Measurements from ENCODE around the gene CYP26A1. TPM values are rescaled to one million over a fixed set of nuclear protein-coding genes. Genes with fewer than 3 reads are reported as not detected.

Gene CYP26A1
- total RNA-seq, 1 experiment from 2014 or later: 1.5 TPM

DNA sequence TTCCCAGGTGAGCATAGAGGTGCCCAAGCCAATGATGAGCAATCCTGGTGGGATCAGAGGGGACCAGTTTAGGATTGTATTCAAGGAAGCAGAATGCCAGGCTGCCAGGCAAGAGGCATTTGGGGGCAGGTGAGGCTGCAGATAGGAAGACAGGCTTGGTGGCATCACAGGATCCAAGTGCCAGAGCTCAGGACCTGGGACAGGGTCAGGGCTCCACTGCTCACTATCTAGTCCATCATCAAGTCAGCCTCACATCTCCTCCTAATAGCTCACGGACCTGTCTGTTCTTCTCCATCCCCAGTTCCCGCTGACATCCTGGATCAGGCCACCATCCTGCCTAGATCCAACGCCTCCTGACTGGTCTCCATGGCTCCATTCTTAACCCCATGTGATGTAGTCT lies 47.6 kb downstream of the CYP26A1 start:
- DNase-seq (ENCODE audit: low read depth, low spot score): no peak
- ChIA-PET POLR2A (no interaction called here), CTCF (no interaction called here)
- no peaks in the 10 kb centered on the region for H3K36me3 ChIP-seq (ENCODE audit: control insufficient read depth, insufficient read depth, low read length)
- no peak for ATAC-seq
- no peak overlapping the region for H3K4me3 ChIP-seq (ENCODE audit: low read depth in 2 of 2, low read length in 2 of 2)
- no peaks in the 10 kb centered on the region for H3K4me1 ChIP-seq (ENCODE audit: control insufficient read depth, insufficient read depth, low read length)
- no peak overlapping the region for H3K27ac ChIP-seq (ENCODE audit: low read length)
- intact Hi-C loops (cut with micrococcal nuclease; ENCODE audit: unreplicated experiment) (no loop called here), in situ Hi-C loops (cut with HindIII; ENCODE audit: low pct_unique_long_range_greater_than_20kb, low sequenced_read_pairs) (no loop called here)
- H3K27me3 ChIP-seq (ENCODE audit: control insufficient read depth, insufficient read depth, low read length): 0 out of 2 replicates have a peak, but pooled peaks cover 2% of the 10 kb centered on the region
- TF ChIP-seq, protein P1, sequence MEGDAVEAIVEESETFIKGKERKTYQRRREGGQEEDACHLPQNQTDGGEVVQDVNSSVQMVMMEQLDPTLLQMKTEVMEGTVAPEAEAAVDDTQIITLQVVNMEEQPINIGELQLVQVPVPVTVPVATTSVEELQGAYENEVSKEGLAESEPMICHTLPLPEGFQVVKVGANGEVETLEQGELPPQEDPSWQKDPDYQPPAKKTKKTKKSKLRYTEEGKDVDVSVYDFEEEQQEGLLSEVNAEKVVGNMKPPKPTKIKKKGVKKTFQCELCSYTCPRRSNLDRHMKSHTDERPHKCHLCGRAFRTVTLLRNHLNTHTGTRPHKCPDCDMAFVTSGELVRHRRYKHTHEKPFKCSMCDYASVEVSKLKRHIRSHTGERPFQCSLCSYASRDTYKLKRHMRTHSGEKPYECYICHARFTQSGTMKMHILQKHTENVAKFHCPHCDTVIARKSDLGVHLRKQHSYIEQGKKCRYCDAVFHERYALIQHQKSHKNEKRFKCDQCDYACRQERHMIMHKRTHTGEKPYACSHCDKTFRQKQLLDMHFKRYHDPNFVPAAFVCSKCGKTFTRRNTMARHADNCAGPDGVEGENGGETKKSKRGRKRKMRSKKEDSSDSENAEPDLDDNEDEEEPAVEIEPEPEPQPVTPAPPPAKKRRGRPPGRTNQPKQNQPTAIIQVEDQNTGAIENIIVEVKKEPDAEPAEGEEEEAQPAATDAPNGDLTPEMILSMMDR (IDR thresholded peaks at IDR 0.05): no peak
- TF ChIP-seq TCF7L2 (IDR thresholded peaks at IDR 0.05; ENCODE audit: low read depth, low read length) (no peak), POLR2AphosphoS5 (IDR thresholded peaks at IDR 0.05; ENCODE audit: low read depth, low read length) (no peak), SIN3A (IDR thresholded peaks at IDR 0.05; ENCODE audit: borderline replicate concordance, insufficient read depth, low read depth, low read length) (no peak)
- TF ChIP-seq, protein P2, sequence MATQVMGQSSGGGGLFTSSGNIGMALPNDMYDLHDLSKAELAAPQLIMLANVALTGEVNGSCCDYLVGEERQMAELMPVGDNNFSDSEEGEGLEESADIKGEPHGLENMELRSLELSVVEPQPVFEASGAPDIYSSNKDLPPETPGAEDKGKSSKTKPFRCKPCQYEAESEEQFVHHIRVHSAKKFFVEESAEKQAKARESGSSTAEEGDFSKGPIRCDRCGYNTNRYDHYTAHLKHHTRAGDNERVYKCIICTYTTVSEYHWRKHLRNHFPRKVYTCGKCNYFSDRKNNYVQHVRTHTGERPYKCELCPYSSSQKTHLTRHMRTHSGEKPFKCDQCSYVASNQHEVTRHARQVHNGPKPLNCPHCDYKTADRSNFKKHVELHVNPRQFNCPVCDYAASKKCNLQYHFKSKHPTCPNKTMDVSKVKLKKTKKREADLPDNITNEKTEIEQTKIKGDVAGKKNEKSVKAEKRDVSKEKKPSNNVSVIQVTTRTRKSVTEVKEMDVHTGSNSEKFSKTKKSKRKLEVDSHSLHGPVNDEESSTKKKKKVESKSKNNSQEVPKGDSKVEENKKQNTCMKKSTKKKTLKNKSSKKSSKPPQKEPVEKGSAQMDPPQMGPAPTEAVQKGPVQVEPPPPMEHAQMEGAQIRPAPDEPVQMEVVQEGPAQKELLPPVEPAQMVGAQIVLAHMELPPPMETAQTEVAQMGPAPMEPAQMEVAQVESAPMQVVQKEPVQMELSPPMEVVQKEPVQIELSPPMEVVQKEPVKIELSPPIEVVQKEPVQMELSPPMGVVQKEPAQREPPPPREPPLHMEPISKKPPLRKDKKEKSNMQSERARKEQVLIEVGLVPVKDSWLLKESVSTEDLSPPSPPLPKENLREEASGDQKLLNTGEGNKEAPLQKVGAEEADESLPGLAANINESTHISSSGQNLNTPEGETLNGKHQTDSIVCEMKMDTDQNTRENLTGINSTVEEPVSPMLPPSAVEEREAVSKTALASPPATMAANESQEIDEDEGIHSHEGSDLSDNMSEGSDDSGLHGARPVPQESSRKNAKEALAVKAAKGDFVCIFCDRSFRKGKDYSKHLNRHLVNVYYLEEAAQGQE (IDR thresholded peaks at IDR 0.05; ENCODE audit: insufficient read depth in 1 of 2, low read depth in 2 of 2, low read length in 1 of 2): peak; percentile 44 to 50; a peak in 2 of 4 replicates
- BruUV-seq (replicated peaks): no TSS peak
- peaks cover 3% of the 10 kb centered on the region; the same call in 1 of the 2 replicates for H3K9me3 ChIP-seq (ENCODE audit: control insufficient read depth, insufficient read depth, low read depth, low read length)

DNA sequence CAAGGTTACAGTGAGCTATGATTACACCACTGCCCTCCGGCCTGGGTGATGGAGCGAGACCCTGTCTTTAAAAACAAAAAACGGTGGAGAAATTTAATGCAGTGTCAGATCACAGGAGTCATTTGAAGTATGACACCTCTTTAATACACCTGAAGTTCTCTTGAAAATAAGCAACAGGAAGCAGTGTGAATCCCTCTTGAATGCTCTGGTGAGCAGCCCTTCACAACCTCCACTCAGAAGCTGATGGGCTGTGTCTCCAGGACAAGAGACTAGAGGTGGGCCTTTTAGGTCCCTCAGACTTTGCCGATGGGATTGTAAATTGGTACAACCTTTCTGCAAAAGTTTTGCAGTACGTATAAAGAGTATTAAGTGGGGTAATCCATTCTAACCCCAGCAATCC lies 50.1 kb downstream of the CYP26A1 start:
- ATAC-seq: no peak
- in situ Hi-C loops (cut with HindIII; ENCODE audit: low pct_unique_long_range_greater_than_20kb, low sequenced_read_pairs) (no loop called here), intact Hi-C loops (cut with micrococcal nuclease; ENCODE audit: unreplicated experiment) (no loop called here)
- BruUV-seq (replicated peaks): no TSS peak
- peaks cover 11% of the 10 kb centered on the region for H3K9me3 ChIP-seq (ENCODE audit: control insufficient read depth, insufficient read depth, low read depth, low read length)
- ChIA-PET CTCF (no interaction called here), POLR2A (no interaction called here)
- no peaks in the 10 kb centered on the region for H3K36me3 ChIP-seq (ENCODE audit: control insufficient read depth, insufficient read depth, low read length)
- H3K4me3 ChIP-seq (ENCODE audit: low read depth in 2 of 2, low read length in 2 of 2): no peak overlapping the region
- no peak for DNase-seq (ENCODE audit: low read depth, low spot score)
- H3K27me3 ChIP-seq (ENCODE audit: control insufficient read depth, insufficient read depth, low read length): 0 out of 2 replicates have a peak, but pooled peaks cover 2% of the 10 kb centered on the region
- no peak for TF ChIP-seq TCF7L2 (IDR thresholded peaks at IDR 0.05; ENCODE audit: low read depth, low read length)
- TF ChIP-seq, protein P1 (IDR thresholded peaks at IDR 0.05): no peak
- TF ChIP-seq, protein P2 (IDR thresholded peaks at IDR 0.05; ENCODE audit: insufficient read depth in 1 of 2, low read depth in 2 of 2, low read length in 1 of 2): no peak
- no peak for TF ChIP-seq POLR2AphosphoS5 (IDR thresholded peaks at IDR 0.05; ENCODE audit: low read depth, low read length)
- no peak for TF ChIP-seq SIN3A (IDR thresholded peaks at IDR 0.05; ENCODE audit: borderline replicate concordance, insufficient read depth, low read depth, low read length)
- H3K27ac ChIP-seq (ENCODE audit: low read length): no peak overlapping the region
- H3K4me1 ChIP-seq (ENCODE audit: control insufficient read depth, insufficient read depth, low read length): no peaks in the 10 kb centered on the region
